NCI-H526 treated with DMSO at 0.1 percent for 48 hours (cell line): ENCODE data around the gene STARD10.
A peak's percentile ranks its signal among the peaks of the same experiment; 100 is the strongest.

ENCODE experiments used
- DNase-seq: peaks from one replicate; lab custom pipeline; 2025; lab: John Stamatoyannopoulos, UW

STARD10 gene

GRCh38 chr11:72763823-72764222 is 30.0 kb downstream of the STARD10 start:
- no peak for DNase-seq

DNA sequence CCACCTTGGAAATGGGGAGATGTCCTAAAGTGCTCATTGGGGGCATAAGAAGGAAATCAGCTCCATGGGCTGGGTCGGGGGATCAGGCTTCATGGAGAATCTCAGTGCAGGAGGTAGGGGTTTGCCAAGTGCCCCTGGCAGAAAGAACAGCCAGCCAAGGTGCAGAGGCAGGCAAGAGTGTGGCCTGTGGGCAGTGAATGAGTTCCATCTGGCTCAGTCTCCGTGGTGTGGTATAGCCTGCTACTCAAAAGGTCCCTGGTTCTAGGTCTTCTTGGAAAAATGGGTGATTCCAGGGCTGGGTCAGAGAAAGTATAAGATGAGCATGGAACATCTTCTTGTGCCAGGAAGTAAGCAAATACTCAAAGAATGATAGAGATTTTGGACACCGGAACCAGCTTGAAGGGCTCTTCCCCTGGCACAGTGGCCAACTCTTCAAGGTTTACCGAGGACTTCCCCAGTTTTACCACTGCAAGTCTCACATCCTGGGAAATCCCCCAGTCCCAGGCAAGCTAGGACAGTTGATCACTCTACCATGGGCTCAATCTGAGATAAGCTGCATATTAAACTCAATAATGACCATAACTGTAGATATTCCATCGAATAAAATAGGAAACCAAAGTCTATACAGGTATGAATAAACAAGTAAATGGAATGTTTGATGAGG is 31.1 kb downstream of the STARD10 start:
- DNase-seq, result no peak

DNA sequence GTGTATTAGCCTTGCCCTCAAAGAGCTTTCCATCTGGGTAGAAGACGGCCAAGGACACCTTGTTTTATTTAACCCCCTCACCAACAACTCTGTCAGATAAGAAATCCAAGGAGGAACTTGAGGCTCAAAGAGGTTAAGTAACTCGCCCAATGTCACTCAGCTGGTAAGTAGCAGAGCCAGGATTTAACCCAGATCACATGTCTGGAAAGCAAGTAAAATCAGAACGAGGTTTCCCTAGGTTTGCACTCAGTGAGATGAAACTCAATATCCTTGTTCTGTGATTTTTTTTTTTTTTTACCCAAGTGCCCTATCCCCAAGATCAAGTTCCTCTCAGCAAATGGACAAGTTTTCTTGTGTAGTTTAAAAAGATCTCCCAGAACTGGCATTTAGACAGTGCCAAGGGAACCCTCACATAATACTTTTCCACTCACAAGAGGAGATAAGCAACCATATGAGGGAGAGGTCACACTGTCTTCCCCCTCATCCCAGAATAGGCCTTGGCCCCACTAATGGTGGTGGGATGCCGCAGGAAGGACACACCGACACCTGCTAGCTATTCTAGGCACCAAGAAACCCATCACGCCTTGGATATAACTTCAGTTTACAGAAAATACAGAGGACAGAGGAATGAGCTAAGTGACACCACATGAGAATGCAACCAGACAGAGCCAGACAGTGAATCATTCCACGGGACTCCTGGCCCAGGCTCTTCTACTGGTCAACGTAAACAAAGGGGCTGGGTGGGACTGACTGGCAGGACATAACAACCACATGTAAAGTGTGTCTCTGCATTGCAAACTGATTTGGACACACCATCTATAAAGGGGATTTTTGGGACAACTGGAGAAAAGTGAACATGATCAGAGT is 33.1 kb downstream of the STARD10 start:
- no peak for DNase-seq

DNA sequence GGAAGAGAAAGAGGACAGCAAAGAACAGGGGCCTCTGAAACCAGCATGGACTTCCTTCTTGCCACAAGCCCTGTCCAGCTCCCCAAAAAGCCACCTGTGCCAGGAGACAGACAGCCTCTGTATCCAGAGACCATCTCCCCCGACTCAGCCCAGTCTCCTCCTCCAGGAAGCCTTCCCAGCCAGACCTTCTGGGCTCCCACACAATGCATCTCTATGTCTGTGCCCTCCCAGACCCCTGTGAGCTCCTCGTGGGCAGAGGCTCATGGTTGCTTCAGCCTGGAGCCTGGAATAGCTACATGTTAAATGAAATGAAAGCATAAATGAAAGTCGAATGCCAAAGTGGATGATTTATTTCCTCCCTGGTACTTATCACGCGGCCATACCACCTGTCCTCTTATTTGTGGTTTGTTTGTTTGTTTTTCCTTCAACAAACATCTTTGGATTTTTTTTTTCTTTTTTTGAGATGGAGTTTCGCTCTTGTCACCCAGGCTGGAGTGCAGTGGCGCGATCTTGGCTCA is 34.3 kb downstream of the STARD10 start:
- no peak for DNase-seq

DNA sequence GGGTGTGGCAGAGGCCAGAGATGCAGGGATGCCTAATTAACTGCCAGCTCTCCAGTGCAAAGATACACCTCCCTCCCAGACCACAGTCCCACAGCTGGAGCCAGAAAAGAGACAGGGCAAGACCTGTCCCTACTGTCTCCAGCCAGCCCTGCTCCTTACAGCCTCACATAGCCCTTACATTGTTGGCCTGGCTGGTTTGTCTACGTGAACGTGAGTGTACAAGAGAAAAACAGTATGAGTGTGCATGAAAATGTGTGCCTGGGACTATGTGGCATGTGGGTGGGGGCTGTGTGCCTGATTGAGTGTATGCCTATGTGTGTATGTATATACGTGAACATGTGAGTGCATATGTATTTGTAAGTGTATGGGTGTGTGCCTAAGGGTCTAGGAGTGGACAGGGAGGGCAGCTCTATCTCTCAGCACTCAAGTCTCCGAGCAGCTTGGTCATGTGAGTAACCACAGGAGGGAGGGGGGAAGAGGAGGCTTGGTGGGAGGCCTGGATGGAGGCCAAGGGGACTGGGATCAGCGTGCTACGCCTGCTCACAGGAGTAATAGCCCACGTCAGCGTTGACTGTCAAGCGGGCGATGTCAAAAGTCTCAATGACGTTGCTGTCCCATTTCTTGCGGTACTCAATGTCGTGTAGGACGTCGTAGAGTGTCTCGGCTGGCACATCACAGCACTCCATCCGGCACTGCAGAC is 35.0 kb downstream of the STARD10 start:
- DNase-seq, result no peak

- DNase-seq, result no peak
Observed at GRCh38 chr11:72758304-72758689, 35.5 kb downstream of the STARD10 start.

DNA sequence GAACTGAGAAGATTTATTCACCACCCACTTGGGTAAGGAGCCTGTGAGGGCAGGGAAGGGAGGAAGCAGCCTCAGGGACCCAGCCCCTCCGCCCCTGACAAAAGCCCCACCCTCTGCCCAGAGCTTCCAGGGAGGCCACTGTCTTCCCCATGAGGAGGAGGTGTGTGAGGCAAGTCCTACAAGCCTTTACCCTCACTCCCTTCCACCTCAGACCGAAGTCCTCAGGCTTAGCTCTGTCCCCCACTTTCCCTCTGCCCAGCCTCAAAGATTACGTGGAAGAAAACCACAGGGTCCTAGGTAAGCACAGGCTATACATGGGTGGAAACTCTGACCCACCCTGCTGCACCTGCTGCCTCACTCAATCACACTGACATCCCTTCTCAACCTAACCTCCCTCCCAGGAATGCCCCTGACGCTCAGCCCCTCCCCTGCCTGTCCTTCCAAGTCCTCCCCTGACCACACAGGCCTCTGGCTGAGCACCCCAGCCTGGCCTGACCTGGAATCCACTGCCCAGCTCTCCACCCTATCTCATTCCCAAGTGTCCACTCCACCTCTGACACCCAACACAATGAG is 38.0 kb downstream of the STARD10 start:
- DNase-seq, result no peak

DNA sequence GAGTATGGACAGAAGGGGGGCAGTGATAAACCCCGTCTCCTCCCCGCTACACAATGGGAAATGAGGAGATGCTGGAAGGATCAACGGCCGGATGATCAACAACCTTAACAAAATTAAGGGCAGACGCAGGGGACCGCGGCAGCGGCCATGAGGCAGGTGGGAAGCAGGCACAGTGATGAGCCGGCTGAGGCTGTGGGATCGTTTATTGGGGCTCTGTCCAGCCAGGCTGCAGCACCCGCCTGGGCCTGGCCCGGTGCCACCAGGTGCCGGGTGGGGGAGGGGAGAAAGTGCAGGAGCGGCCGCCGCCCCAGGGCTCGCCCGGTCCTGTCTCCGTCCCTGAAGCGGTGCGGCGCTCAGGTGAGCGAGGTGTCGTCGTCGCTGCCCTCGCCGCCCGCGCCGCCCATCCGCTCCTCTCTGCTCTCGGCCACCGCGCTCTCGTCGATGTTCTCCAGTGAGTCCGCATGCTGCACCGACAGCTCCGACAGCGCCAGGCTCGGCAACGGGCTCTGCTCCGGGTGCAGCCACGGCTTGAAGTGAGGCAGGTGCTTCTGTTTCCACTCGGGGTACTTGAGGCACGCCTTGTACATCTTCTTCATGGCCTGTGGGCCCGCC is 39.2 kb downstream of the STARD10 start:
- DNase-seq, result no peak

GRCh38 chr11:72754149-72754543 is 39.7 kb downstream of the STARD10 start:
- DNase-seq, result no peak

- no peak for DNase-seq
Observed at GRCh38 chr11:72753341-72754148, 40.3 kb downstream of the STARD10 start.

GRCh38 chr11:72752088-72752914 is 41.5 kb downstream of the STARD10 start, which contains the start of gene ARAP1:
Gene ARAP1, minus strand, starts transcription at chr11:72752408. Its CDS starts 25,280 bp downstream, at chr11:72727128.
- peak; percentile 67 for DNase-seq

- no peak for DNase-seq
Observed at GRCh38 chr11:72751116-72752087, 42.4 kb downstream of the STARD10 start.

- no peak for DNase-seq
Observed at GRCh38 chr11:72750556-72751115, 43.2 kb downstream of the STARD10 start.

DNA sequence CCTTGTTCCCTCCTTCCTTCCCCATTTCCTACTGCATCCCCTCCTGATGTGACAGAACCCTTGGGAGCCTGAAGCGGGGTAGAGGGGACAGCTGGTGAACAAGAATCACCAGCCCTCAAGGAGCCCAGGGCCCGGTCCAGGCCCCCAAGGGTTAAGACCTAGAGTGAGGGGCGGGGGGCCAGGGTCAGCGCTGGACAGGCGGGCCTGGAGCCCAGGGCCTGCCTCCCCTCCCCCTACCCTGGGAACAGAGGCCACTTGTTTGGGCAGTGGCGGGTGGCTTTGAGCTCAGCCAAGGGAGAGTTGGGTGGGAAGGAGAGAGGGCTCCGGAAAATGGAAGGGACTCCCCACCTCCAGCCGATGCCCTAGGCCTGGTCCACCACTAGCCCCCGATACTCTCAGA is 43.8 kb downstream of the STARD10 start:
- no peak for DNase-seq

DNA sequence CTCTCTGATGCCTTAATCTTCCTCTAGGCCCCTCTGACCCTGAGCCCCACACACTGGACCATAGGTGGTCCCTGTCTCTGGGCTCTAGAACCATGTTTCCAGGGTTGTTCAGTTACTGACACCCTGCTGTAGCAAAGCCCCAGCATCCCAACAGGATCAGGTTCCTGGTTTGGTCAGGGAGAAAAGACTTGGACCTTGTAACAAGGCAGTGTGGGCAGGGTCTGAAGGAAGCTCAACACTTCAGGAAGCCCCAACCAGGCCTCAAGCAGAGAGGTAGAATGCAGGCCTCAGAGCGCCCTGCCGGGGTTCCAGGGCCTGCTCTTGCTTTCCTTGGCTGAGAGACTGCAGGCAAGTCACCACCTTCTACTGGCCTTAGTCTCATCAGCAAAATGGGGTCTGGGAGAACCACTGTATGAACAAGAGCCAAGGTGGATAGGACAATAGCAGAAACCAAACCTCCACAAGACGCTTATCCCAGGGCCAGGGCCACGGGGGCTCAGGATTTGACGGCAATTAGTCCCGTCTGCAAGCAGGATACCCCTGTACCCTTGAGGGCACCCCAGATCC is 46.5 kb downstream of the STARD10 start:
- DNase-seq, result no peak

DNA sequence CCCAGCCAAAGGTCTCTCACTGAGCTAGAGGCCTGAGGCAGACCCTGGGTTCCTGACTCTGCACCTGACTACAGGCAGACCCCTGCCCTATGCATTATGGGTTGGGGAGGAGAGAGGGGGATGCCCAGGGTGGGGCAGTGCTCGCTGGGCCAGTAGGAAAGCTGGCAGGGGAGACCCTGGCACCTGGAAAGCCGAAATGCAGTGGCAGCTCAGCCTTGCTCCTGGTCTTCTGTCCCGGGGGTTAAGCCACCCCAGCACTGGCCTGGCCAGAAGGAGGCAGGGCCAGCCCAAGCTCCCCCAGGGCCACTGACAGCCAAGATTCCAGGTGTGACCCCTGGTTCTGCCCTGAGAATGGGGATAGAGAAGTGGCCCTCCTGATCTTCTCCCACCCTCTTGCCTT is 47.0 kb downstream of the STARD10 start:
- DNase-seq, result no peak

GRCh38 chr11:72745925-72746550 is 47.8 kb downstream of the STARD10 start:
- no peak for DNase-seq

GRCh38 chr11:72745511-72745910 is 48.3 kb downstream of the STARD10 start:
- no peak for DNase-seq
